Activated CD8-positive, alpha-beta memory T cell treated with anti-CD3 and anti-CD28 coated beads for 48 hours (primary cell): Measurements from ENCODE around the gene IREB2.
"Not testable (repeated sequence)": the region's sequence is repeated elsewhere in the genome, so short reads cannot be mapped to it uniquely, and the experiment has no call there.

Experiments used
- DNase-seq, 3 experiments: peaks; one replicate each; pipeline ENCODE4 v3.0.0-alpha.2; 2020; ENCODE audit warnings: low read depth in 2 of 3, low spot score in 2 of 3

IREB2 gene

DNA sequence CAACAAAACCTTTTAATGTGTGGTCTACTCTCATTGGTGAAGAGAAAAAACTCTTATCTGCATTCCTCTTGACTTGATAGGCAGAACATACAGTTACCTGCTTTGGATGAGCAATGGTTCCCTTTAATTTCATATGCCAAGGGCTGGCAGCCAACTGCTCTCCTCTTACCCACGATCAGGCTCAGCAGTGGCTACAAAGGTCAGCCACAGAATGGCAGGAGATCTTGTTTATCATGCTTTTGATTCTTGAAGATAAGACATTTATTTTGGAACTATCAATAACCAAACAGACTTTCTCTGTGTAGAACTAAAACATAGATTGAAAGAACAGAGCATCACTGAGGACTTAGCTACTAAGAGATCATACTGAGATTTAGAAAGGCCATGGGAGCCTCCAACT is 6.1 kb upstream of the IREB2 start:
- DNase-seq: no peak

DNA sequence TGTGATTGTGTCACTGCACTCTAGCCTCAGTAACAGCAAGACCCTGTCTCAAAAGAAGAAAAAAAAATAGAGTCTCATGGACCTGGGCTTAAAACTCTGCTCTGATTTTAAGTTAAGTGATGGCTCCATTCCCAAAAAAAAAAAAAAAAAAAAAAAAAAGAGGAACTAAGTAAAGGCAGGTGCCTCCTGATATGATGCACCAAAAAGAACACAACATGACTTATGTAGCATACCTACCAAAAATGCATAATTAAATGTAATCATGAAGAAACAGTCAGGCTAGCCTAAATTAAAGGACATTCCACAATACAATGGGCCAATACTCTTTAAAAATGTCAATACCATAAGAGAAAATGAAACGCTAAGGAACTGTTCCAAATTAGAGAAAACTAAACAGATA is 5.4 kb upstream of the IREB2 start:
- DNase-seq: no peak

DNA sequence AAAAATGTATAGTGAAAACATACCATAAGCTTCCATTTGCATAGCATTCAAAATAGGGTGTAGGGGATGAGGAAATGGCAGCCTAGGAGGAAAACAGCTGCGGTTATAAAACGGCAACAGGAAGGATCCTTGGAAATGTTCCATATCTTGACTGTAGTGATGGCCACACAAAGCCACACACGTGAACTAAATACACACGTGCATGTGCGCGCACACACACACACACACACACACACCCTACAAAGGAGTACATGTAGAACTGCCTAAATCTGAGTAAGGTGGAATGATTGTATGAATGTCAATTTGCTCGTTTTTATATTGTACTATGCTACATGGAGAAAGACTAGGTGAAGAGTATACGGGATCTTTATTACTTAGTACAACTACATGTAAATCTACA is 3.9 kb upstream of the IREB2 start:
- DNase-seq: no peak

DNA sequence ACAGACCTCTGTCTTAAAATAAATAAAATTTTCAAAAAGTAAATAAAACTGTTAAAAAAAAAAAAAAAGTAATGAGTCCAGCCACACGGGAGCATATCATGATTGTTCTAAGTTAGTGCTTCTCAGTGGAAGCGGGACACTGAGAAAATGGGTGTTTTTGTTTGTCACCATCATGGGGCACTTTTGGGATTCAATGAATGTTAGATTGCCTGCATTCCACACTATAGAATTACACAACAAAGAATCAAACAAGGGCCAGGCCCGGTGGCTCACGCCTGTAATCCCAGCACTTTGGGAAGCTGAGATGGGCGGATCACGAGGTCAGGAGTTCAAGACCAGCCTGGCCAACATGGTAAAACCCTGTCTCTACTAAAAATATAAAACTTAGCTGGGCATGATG is 3.3 kb upstream of the IREB2 start:
- DNase-seq: not testable (repeated sequence)

DNA sequence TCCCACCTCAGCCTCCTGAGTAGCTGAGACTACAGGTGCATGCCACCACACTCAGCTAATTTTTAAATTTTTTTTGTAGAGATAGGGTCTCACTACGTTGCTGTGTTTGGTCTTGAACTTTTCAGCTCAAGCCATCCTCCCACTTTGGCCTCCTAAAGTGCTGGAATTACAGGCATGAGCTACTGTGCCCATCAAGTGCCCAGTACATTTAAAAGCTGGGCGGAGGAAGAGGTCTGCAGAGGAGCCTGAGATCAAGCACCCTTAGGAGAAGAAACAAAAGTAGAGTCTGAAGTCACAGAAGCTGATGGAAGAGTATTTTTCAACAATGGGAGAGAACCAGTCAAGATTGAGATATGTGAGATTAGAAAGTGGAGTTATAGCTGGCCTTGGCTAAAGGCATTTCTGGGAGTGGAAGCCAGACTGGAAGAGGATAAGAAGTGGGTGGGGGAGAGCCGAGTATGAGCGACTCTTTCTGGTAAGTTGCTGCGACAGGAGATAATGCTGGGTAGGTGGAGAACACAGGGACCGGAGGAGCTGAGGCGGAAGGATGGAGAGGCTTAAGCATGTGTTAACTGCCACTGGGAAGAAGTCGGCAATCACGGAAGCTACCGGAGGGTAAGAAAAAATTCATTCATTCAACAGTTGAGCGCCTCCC is 782 bp upstream of the IREB2 start:
- no peak for DNase-seq

DNA sequence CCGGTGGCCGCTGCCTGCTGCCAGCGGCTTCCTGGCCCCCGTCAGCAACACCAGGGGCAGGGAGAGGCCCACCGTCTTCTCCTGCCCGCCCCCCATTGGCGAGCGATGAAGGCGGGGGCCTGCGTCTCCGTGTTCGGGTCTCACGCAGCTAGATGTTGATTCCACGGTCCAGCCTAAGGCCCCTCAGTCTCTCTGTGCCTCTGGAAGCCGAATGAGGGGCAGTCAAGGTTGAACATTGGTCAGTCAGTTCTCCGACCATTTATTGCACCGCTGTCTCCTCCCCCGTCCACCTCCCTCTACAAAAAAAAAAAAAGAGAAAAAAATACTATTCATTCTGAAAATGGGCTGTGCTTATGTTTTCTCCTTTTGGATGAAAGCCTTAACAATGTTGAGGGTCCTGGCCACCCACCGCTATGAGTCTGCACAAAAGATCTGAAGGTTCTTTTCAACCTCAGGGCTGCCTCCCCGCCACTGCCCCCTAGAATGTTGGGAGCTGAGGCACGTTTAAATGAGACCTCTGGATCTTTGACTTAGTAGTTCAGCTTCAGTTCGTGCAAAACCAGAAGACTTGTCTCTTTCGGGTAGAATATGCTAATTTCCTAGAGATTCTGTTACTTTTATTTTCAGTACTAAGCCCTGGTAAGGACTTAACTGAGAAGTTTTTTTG is 736 bp downstream of the IREB2 start:
- DNase-seq: peak in 1 of 3 experiments; percentile 11

DNA sequence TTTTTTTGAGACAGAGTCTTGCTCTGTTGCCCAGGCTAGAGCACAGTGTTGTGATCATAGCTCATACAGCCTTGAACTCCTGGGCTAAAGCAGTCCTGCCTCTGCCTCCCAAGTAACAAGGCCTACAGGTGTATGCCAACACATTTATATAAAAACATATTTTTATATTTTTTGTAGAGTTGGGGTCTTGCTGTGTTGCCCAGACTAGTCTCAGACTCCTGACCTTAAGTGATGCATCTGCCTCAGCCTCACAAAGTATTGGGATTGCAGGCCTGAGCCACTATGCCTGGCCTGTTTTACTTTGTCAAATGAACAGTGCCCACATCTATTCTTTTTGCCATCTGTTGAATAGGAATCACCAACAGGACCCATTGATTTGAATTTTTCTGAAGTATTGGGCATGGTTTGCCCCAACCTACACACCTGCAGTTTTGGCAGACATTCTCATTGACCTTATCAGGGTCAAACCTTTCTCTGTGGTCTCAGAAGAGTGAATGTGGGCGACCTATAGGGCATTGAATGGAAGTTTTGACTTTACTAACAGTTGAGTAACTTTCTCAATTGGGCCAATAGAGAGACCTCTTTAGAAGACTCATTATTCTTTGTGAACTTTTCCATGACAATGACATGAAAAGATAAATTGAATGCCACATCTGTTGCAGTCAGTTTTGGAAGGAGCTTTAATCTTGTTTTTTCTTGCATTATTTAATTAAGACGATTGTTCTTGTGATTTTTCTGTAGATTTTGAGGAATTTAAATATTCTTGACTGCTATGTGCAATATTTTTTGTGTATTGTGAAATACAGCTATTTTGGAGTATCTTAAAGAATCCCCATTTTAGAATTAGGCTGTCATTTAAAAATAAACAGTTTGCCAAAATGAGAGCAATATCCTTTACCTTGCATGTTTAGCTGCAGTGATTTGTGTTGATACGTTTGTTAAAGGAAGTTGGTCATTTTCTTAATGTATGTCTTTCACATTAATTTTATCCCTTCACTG is 2.7 kb downstream of the IREB2 start:
- DNase-seq: no peak

DNA sequence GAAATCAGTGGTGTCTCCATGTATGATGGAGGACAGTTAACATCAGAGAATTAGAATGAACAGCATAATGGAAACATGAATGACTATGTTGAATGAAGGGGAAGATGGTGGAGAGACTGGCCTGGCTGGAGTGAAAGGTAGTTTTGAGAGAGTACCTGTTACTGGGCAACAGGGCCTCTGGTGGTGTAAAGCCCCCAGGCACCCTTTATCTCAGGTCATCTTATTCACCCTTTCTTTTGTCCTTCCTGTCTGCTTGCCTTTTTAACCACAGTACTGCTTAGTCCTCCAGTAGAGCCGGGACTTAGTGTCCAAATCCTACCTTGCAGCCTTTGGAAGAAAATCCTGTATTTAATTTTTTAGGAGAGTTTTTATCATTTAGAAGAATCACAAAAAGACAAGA is 6.2 kb downstream of the IREB2 start:
- no peak for DNase-seq

DNA sequence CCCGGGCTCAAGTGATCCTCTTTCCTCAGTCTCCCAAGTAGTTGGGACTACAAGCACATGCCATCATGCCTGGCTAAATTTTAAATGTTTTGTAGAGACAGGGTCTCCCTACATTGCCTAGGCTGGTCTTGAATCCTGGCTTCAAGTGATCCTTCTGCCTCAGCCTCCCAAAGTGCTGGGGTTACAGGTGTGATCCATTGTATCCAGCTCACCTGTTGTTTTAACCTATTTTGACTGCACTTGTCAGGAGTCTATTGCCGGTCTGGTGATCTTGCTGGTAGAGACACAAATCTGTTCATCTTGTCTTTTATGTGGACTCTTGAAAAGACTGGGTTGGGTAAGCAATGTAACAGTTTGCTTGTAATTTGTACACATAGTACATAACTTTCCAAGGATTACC is 7.9 kb downstream of the IREB2 start:
- no peak for DNase-seq

DNA sequence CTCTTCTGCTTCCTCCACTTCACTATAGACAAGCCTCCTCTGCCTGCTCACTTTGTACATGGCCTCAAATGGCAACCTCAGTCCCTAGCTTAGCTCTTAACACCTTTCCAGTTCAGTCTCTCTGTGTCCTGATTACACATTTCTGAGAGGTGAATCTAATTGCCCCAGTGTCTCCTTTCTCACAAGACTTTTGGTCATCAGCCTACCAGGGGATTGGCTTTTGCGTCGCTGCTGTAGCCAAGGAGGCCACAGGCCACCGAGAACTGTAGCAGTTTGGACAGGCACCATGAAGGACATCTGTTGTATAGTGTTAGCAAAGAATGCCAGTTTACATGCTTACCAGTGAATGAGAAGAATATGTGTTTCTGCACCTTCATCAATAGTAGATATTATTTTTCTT is 8.5 kb downstream of the IREB2 start:
- no peak for DNase-seq

DNA sequence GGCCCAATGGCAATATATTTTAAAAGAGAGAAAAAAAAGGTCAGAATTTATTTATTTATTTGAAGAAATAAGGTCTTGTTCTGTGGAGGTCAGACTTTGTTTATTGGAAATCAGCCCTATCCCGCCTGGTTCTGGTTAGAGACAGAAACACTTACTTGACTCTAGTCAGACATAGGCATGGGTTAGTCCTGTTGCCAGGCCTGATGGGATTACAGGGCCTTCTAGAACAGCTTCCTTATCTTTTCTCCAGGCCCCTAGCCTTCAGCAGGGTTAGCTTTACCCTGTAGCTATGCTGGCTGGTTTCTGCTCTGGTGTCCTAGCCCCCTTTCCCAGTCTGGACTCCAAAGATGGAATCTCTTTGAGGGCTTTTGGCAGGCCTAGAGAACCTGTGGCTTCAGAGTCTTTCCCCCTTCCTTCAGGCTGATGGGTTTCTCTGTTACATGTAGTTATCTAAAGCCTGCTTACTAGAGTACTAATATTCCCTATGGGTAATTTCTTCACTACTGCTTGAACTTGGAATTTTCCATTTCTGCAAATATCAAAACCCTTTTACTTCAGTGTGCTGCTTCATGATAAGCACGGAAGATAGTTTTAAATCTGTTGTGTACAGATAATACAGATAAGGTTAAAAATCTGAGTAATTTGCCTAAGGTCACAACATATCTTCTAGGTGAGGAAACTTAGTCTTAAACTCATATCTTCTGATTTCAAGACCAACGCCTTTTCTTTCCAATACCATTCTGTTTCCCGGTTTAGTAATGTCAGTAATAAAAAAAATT is 10.6 kb downstream of the IREB2 start:
- no peak for DNase-seq

DNA sequence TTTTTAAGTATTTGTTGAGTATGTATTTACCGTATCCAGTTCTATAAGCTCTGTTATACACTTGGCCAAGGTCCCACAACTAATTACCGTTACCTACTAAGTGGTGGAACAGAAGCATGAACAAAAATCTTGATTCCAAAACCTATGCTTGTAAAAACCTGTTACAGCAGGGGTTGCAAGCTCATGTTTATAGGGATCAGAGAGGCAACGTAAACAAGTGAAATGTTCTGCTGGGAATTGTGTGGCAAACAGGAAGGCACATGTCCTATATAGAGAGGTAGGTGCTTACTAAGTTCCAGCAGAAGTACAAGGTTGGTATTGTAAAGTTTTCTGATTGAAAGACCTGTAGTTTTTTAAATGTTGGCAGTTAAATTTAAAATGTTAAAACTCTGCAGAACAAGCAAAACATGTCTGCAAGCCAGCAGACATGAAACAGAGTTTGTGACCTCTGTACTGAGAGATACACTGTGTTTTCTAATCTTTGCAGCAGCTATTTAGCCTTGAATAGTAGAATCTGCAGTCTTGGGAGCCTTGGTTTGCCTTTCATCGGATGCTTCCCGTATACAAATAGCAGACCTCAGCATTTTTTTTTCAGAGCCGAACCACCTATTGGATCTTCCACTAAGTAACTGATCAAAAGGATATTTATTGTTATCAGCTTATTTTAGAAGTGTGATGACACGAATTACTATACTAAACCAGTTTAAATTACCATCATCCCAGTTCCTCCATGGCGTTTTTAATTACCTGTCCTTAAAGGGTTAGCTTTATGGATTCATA is 11.4 kb downstream of the IREB2 start:
- DNase-seq: no peak

DNA sequence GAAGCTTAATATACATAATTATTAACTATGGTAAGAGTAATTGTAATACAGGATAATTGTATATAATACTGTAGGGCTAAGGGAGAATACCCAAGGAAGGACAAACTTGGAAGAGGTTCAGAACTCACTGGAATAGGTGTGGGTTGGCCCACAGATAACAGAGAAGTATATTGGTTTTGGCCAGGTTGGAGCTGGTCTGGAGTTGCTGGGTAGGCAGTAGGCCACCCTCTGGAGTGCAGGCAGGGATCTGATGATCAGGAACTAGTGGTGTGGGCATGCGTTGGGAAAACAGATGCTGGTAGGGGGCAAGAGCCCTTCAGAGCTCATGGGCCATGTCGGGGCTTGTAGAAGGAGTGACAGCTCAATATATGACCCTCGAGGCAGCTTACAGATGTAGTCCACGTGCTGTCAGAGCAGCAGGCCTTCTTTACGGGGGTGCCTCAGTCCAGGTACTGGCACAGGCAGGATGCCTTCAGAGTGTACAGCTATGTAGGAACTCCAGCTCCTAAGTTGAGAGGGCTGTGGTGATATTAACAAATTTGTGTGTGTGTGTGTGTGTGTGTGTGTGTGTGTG is 12.4 kb downstream of the IREB2 start:
- DNase-seq: no peak

DNA sequence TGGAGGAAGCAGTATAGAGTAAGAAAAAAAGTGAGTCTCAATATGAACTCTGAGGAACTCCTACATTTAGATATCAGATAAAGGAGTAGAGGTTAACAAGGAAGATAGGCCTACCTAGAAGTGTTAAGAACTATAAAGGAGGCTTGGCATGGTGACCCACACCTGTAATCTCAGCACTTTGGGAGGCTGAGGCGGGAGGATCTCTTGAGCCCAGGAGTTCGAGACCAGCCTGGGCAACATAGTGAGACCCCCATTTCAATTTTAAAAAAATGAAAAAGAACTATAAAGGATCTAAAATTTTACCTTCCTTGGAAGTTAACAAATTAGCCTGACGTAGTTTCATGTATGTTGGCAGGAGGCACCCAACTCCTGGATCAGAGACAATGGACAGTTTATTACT is 14.5 kb downstream of the IREB2 start:
- DNase-seq: no peak

DNA sequence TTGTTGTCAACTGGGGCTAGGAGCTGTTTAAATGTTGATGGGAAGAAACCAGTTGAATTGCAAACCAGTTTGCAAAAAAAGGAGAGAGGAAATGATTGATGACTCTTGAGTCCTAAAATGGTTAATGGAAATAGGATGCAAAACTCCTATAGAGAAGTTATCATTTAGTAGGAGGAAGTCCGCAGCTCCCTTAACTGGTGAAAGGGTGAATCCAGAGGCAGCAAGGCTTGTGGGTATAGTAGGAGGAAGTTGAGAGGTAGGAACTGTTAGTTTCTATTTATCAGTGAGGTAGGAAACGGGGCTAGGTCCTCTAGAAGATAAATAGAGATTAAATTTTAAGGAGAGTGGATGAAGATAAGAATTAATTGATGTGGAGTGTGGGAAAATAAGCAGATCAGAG is 15.4 kb downstream of the IREB2 start:
- no peak for DNase-seq

DNA sequence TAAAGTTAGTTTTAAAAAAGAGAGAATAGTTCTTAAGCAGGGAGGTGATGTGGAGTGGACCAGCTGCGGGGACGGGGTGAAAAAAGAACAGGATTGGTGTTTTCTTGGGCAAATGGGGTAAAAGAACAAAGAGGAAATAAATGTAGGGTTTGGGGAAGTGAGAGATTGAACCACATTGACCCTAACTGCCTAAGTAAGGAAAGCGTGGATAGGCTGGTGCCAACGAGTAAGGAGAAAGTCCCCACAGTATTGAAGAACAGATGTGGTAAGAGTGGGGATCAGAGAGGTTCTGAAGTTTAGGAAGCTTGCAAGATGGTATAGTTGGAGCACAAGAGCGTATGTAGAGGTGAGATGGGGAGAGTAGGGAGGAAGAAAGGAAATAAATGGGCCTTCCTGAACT is 17.0 kb downstream of the IREB2 start:
- no peak for DNase-seq

DNA sequence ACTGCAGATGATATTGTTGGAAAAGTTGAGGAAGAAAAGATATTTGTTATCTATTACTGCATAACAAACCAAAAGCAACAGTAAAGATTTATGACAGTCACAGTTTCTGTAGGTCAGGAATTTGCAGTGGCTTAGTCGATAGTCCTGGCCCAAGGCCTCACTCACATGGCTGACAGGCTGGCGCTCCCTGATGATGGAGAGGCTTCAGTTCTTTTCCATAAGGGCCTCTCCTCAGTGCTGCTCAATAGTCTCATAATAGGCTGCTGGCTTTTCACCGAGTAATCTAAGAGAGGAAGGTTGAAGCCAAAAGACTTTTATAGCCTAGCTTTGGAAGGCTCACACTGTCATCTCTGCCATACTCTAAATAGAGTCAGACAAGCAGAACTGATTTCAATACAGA is 17.7 kb downstream of the IREB2 start:
- no peak for DNase-seq

DNA sequence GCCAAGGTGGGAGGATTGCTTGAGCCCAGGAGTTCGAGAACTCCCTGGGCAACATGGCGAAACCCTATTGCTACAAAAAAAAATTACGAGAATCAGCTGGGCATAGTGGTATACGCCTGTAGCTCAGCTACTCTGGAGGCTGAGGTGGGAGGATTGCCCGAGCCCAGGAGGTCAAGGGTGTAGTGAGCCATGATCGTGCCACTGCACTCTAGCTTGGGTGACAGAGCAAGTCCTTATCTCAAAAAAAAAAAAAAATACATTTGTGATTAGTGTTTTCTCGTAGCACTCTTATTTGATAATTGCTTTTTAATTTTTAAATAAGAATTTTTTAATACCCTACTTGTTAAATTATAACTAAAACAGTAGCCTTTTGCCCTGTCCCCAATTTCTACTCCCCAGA is 18.4 kb downstream of the IREB2 start:
- no peak for DNase-seq

DNA sequence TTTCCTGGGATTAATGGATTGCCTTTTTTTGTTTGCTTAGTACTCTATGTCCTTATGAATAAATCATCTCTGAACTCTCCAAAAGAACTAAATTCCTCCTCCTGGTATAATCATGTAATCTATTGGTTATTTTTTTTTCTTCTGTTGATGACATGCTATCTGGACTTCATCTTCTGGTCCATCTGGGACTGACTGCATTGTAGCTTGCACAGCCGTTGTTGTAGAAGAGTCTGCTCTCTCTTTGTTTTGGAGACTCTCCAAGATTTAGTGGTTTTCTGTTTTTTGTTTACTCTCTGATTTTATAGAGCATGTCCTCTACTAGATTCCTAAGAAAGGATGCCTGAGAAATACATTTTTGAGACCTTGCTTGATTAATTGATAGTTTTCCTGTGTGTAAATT is 19.1 kb downstream of the IREB2 start:
- no peak for DNase-seq

DNA sequence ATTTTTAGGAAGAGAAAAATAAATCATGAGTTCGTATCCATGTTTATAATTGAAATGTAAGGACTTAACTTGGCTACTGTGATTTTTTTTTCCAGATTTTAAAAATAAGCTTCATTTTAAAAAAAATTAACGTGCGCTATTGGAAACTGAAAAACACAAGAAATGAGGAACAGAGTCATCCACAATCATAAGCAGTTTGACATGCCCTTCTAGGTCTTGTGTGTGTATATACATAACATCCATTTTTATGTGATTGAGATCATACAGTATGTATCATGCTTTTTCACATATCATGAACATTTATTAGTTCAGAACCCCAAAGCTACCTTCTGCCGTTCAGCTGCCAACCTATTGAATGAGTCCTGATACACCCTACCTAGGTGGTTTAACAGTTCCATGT is 22.7 kb downstream of the IREB2 start:
- DNase-seq: no peak
